GM18505 (cell line): Measurements from ENCODE around the gene ZFHX3.
A peak's percentile ranks its signal among the peaks of the same experiment; 100 is the strongest.

Experiments used
- ATAC-seq: cut with Tn5 transposase; IDR thresholded peaks from one replicate; pipeline ENCODE4 v1.9.1; 2021; ENCODE audit not compliant: unreplicated experiment
- POLR2A ChIP-seq: IDR thresholded peaks from 4 replicates; pipeline ENCODE4 v1.6.1; 2011; ENCODE audit warnings: borderline replicate concordance; ENCODE audit not compliant: insufficient read depth, insufficient read length; ENCODE audit errors: extremely low read depth

The ZFHX3 gene

GRCh38 chr16:72835086-72835485 lies 212.8 kb downstream of the ZFHX3 start:
- no peak for TF ChIP-seq POLR2A
- ATAC-seq, result no peak

- no peak for TF ChIP-seq POLR2A
These were observed 213.4 kb downstream of the ZFHX3 start for GRCh38 chr16:72834499-72834898.

GRCh38 chr16:72833969-72834368 lies 214.0 kb downstream of the ZFHX3 start:
- no peak for ATAC-seq
- no peak for TF ChIP-seq POLR2A

More at GRCh38 chr16:72834499-72834898, 213.4 kb downstream of the ZFHX3 start:
- no peak for ATAC-seq

GRCh38 chr16:72833482-72833881 lies 214.4 kb downstream of the ZFHX3 start:
- ATAC-seq, result no peak
- no peak for TF ChIP-seq POLR2A

- TF ChIP-seq POLR2A, result no peak
- peak; percentile 75 for ATAC-seq
These were observed 215.2 kb downstream of the ZFHX3 start for GRCh38 chr16:72832621-72833248.

- no peak for ATAC-seq
- no peak for TF ChIP-seq POLR2A
These were observed 217.8 kb downstream of the ZFHX3 start for GRCh38 chr16:72829846-72830775.

GRCh38 chr16:72827866-72828265 lies 220.1 kb downstream of the ZFHX3 start:
- no peak for TF ChIP-seq POLR2A
- ATAC-seq, result no peak

GRCh38 chr16:72825912-72826621 lies 221.9 kb downstream of the ZFHX3 start:
- no peak for TF ChIP-seq POLR2A

GRCh38 chr16:72824761-72825160 lies 223.2 kb downstream of the ZFHX3 start:
- no peak for ATAC-seq
- TF ChIP-seq POLR2A, result no peak

More at GRCh38 chr16:72825912-72826621, 221.9 kb downstream of the ZFHX3 start:
- no peak for ATAC-seq

GRCh38 chr16:72824027-72824426 lies 223.9 kb downstream of the ZFHX3 start:
- no peak for ATAC-seq
- TF ChIP-seq POLR2A, result no peak

GRCh38 chr16:72821185-72821950 lies 226.6 kb downstream of the ZFHX3 start:
- ATAC-seq, result no peak

GRCh38 chr16:72819345-72819744 lies 228.6 kb downstream of the ZFHX3 start:
- ATAC-seq, result no peak
- TF ChIP-seq POLR2A, result no peak

More at GRCh38 chr16:72821185-72821950, 226.6 kb downstream of the ZFHX3 start:
- no peak for TF ChIP-seq POLR2A
